IMR-90 (cell line): Measurements from ENCODE around the gene KCNK6. TPM values are rescaled to one million over a fixed set of nuclear protein-coding genes. Genes with fewer than 3 reads are reported as not detected.

ENCODE experiments used
- ATAC-seq: fragments of 200-7000 bp; cut with Tn5 transposase; 2 replicates; pipeline ENCODE4 v1.9.1; 2020; ENCODE audit warnings: low read depth, mild to moderate bottlenecking, moderate library complexity
- BruUV-seq: library from RNA; stranded (reverse); fragments of 400-500 nt; replicated peaks from 2 replicates; lab custom pipeline; 2021; lab: Mats Ljungman, UMichigan
- CTCF ChIA-PET: fragments of 300-600 bp; formaldehyde crosslinking; extraction: SDS; loops from one replicate; lab custom pipeline; 2021; ENCODE audit warnings: antibody characterized with exemption; lab: Yijun Ruan, JAX
- POLR2A ChIA-PET: fragments of 300-600 bp; sonication (Branson Sonifier 250); formaldehyde crosslinking; loops from one replicate; lab custom pipeline; 2022; ENCODE audit warnings: antibody characterized with exemption; ENCODE audit not compliant: unreplicated experiment; lab: Charles Lee
- DNase-seq: peaks from one replicate; pipeline ENCODE4 v3.0.0; 2013
- H2AFZ ChIP-seq: replicated peaks from 2 replicates; pipeline ENCODE3; 2013; ENCODE audit warnings: low read length, mild to moderate bottlenecking; ENCODE audit not compliant: poor library complexity
- H2AK5ac ChIP-seq: 2 replicates; pipeline ENCODE4 v1.6.1; 2013; ENCODE audit warnings: low read depth, low read length, inconsistent platforms
- H2AK9ac ChIP-seq: replicated peaks from 2 replicates; pipeline ENCODE3; 2013; ENCODE audit warnings: mild to moderate bottlenecking, low read depth, low read length, moderate library complexity; ENCODE audit not compliant: poor library complexity
- H2BK120ac ChIP-seq: 2 replicates; pipeline ENCODE4 v1.6.1; 2013; ENCODE audit warnings: low read depth, low read length, inconsistent platforms
- H2BK15ac ChIP-seq: 3 replicates; pipeline ENCODE4 v1.6.1; 2013; ENCODE audit warnings: low read depth, low read length, inconsistent platforms
- H2BK20ac ChIP-seq: 2 replicates; pipeline ENCODE4 v1.6.1; 2013; ENCODE audit warnings: low read depth, mild to moderate bottlenecking, inconsistent platforms, low read length, moderate library complexity
- H2BK5ac ChIP-seq: 2 replicates; pipeline ENCODE4 v1.6.1; 2013; ENCODE audit warnings: mild to moderate bottlenecking, low read depth, low read length, inconsistent platforms; ENCODE audit not compliant: poor library complexity, severe bottlenecking
- H3K14ac ChIP-seq: replicated peaks from 2 replicates; pipeline ENCODE4 v1.6.1; 2013; ENCODE audit warnings: low read depth, low read length, inconsistent platforms
- H3K18ac ChIP-seq: 2 replicates; pipeline ENCODE4 v1.6.1; 2013; ENCODE audit warnings: low read depth, low read length, control low read depth
- H3K23ac ChIP-seq: 2 replicates; pipeline ENCODE4 v1.6.1; 2013; ENCODE audit warnings: low read depth, low read length, inconsistent platforms
- H3K27ac ChIP-seq: 2 replicates; pipeline ENCODE4 v1.5.1; 2013; ENCODE audit warnings: mild to moderate bottlenecking, control low read depth, low read length; ENCODE audit not compliant: insufficient read depth
- H3K27me3 ChIP-seq: 2 replicates; pipeline ENCODE4 v1.6.1; 2013; ENCODE audit warnings: low read length; ENCODE audit not compliant: control insufficient read depth, insufficient read depth
- H3K36me3 ChIP-seq: 2 replicates; pipeline ENCODE4 v1.6.1; 2013; ENCODE audit warnings: low read length, mixed read lengths; ENCODE audit not compliant: control insufficient read depth, insufficient read depth
- H3K4ac ChIP-seq: 2 replicates; pipeline ENCODE4 v1.6.1; 2013; ENCODE audit warnings: low read depth, low read length, inconsistent platforms
- H3K4me1 ChIP-seq: 2 replicates; pipeline ENCODE4 v1.6.1; 2013; ENCODE audit warnings: low read length, mixed read lengths; ENCODE audit not compliant: control insufficient read depth, insufficient read depth
- H3K4me2 ChIP-seq: 2 replicates; pipeline ENCODE4 v1.6.1; 2013; ENCODE audit warnings: low read depth, mild to moderate bottlenecking, control low read depth, low read length, moderate library complexity
- H3K4me3 ChIP-seq: 2 replicates; pipeline ENCODE4 v1.5.1; 2013; ENCODE audit warnings: low read depth, mild to moderate bottlenecking, control low read depth, low read length, moderate library complexity; ENCODE audit not compliant: insufficient read depth
- H3K56ac ChIP-seq: 2 replicates; pipeline ENCODE4 v1.6.1; 2013; ENCODE audit warnings: low read length, inconsistent platforms; ENCODE audit not compliant: insufficient read depth; ENCODE audit errors: extremely low read depth
- H3K79me1 ChIP-seq, 2 experiments: 2 replicates each; pipeline ENCODE4 v1.6.1; 2013; ENCODE audit warnings: low read length in 2 of 2, inconsistent platforms in 1 of 2, low read depth in 1 of 2
- H3K9ac ChIP-seq: 2 replicates; pipeline ENCODE4 v1.6.1; 2013; ENCODE audit warnings: low read depth, low read length, control low read depth
- H3K9me1 ChIP-seq: 2 replicates; pipeline ENCODE4 v1.6.1; 2013; ENCODE audit warnings: low read length, inconsistent platforms; ENCODE audit not compliant: insufficient read depth
- H3K9me3 ChIP-seq: 2 replicates; pipeline ENCODE4 v1.6.1; 2013; ENCODE audit warnings: low read length; ENCODE audit not compliant: control insufficient read depth, insufficient read depth
- H4K20me1 ChIP-seq: 2 replicates; pipeline ENCODE4 v1.6.1; 2013; ENCODE audit warnings: low read length, inconsistent platforms; ENCODE audit not compliant: insufficient read depth
- H4K5ac ChIP-seq: 2 replicates; pipeline ENCODE4 v1.6.1; 2013; ENCODE audit warnings: mild to moderate bottlenecking, low read depth, low read length, control low read depth
- H4K8ac ChIP-seq, 2 experiments: 2 replicates each; pipeline ENCODE4 v1.6.1; 2013; ENCODE audit warnings: low read depth in 2 of 2, low read length in 2 of 2, control low read depth in 1 of 2, inconsistent platforms in 1 of 2
- H4K91ac ChIP-seq: 2 replicates; pipeline ENCODE4 v1.6.1; 2013; ENCODE audit warnings: low read depth, low read length, inconsistent platforms; ENCODE audit not compliant: insufficient read depth
- BHLHE40 ChIP-seq: fragments of 150-350 bp; IDR thresholded peaks from 2 replicates; pipeline ENCODE4 v1.6.1; 2016; ENCODE audit warnings: mild to moderate bottlenecking, low read depth, low read length
- CHD1 ChIP-seq: IDR thresholded peaks from 2 replicates; pipeline ENCODE4 v1.6.1; 2012; ENCODE audit warnings: low read depth, low read length, improper control_type of control experiment
- CTCF ChIP-seq: conservative IDR thresholded peaks from 2 replicates; pipeline ENCODE4 v1.5.1; 2012; ENCODE audit warnings: mild to moderate bottlenecking, low read depth, low read length, improper control_type of control experiment
- ELK1 ChIP-seq: fragments of 150-350 bp; IDR thresholded peaks from 2 replicates; pipeline ENCODE4 v1.6.1; 2016; ENCODE audit warnings: low read depth, mild to moderate bottlenecking, low read length, moderate library complexity, borderline replicate concordance
- FOS ChIP-seq: fragments of 150-350 bp; IDR thresholded peaks from 2 replicates; pipeline ENCODE4 v1.6.1; 2016; ENCODE audit warnings: low read depth, low read length
- MAFK ChIP-seq: IDR thresholded peaks from 2 replicates; pipeline ENCODE4 v1.6.1; 2012; ENCODE audit warnings: low read depth, low read length, improper control_type of control experiment
- MXI1 ChIP-seq: IDR thresholded peaks from 2 replicates; pipeline ENCODE4 v1.6.1; 2012; ENCODE audit warnings: low read depth, mild to moderate bottlenecking, low read length, moderate library complexity, borderline replicate concordance
- NFE2L2 ChIP-seq: fragments of 150-350 bp; IDR thresholded peaks from 2 replicates; pipeline ENCODE4 v1.6.1; 2016; ENCODE audit warnings: low read depth, mild to moderate bottlenecking, low read length
- POLR2A ChIP-seq: IDR thresholded peaks from 2 replicates; pipeline ENCODE4 v1.6.1; 2012; ENCODE audit warnings: mild to moderate bottlenecking, low read depth, low read length
- RAD21 ChIP-seq: IDR thresholded peaks from 2 replicates; pipeline ENCODE4 v1.6.1; 2012; ENCODE audit warnings: low read length, improper control_type of control experiment
- RCOR1 ChIP-seq: IDR thresholded peaks from 2 replicates; pipeline ENCODE4 v1.6.1; 2012; ENCODE audit warnings: mild to moderate bottlenecking, low read length, improper control_type of control experiment; ENCODE audit not compliant: insufficient replicate concordance
- RFX5 ChIP-seq: IDR thresholded peaks from 2 replicates; pipeline ENCODE4 v1.8.0; 2012; ENCODE audit warnings: low read depth, mild to moderate bottlenecking, low read length, moderate library complexity
- SMC3 ChIP-seq: fragments of 150-350 bp; IDR thresholded peaks from 2 replicates; pipeline ENCODE4 v1.6.1; 2016; ENCODE audit warnings: low read depth, mild to moderate bottlenecking, antibody characterized with exemption, low read length, moderate library complexity
- USF2 ChIP-seq: fragments of 150-350 bp; IDR thresholded peaks from 2 replicates; pipeline ENCODE4 v1.6.1; 2017; ENCODE audit warnings: mild to moderate bottlenecking, antibody characterized with exemption, low read length, low read depth
- WGBS, 2 experiments: methylation state at CpG; one replicate each; pipeline versions ENCODE4 v1.1.5 to v1.1.7; 2013; ENCODE audit warnings: missing lambda C conversion rate in 2 of 2; ENCODE audit not compliant: insufficient read length in 1 of 2; ENCODE audit errors: extremely low coverage in 2 of 2; 5-methylcytosine and 5-hydroxymethylcytosine counted together
- dilution Hi-C: fragments of 300-500 bp; cut with HindIII; formaldehyde crosslinking; loops from one replicate; pipeline ENCODE4 v1.14.3; 2018; ENCODE audit warnings: low sequenced_read_pairs; ENCODE audit not compliant: unreplicated experiment
- in situ Hi-C: fragments of 300-500 bp; cut with MboI; formaldehyde crosslinking; loops from 3 replicates; pipeline ENCODE4 v1.14.3; 2019; ENCODE audit warnings: low sequenced_read_pairs, inconsistent platforms, mixed read lengths
- intact Hi-C: fragments of 100-400 bp; cut with micrococcal nuclease; formaldehyde crosslinking; loops from 2 replicates; pipeline ENCODE4 v1.10.0; 2022
- polyA plus RNA-seq, 3 experiments: library from polyadenylated mRNA; depleted of rRNA; stranded (reverse); fragments of >200 nt; gene quantifications; 2 replicates each; pipeline ENCODE4 v1.2.3, GENCODE V29; 2012; ENCODE audit warnings: low replicate concordance in 1 of 3
- total RNA-seq: library from RNA; depleted of rRNA; stranded (reverse); fragments of >200 nt; gene quantifications from 2 replicates; pipeline ENCODE4 v1.2.3, GENCODE V29; 2012

Gene KCNK6
- total and polyA plus RNA-seq, 2 of the 4 experiments (the other 2 are of a cell fraction), result 2.7 to 4.5 TPM

GRCh38 chr19:38318660-38319059 lies 985 bp upstream of the KCNK6 start:
- Histone ChIP-seq H3K4me3 (no peak overlapping the region), H3K4me1 (peaks cover 6% of the 10 kb centered on the region), H3K27ac (no peak overlapping the region), H4K5ac (no peak overlapping the region), H3K4ac (no peak overlapping the region), H2BK15ac (no peak overlapping the region), H3K9ac (no peak overlapping the region), H2AFZ (no peak overlapping the region), H4K20me1 (no peaks in the 10 kb centered on the region), H3K4me2 (no peak overlapping the region), H3K56ac (no peak overlapping the region), H3K18ac (no peak overlapping the region), H3K79me1 (peaks cover 6 to 20% of the 10 kb centered on the region in 2 experiments), H4K8ac (peak overlapping the region in 1 of 2 experiments; percentile 5; a peak in 2 of 4 replicates), H4K91ac (no peak overlapping the region), H2AK9ac (no peak overlapping the region), H3K9me3 (no peaks in the 10 kb centered on the region), H3K27me3 (no peaks in the 10 kb centered on the region; the same call in 1 of the 2 replicates), H2BK120ac (no peak overlapping the region), H2AK5ac (no peak overlapping the region), H3K9me1 (0 out of 2 replicates have a peak, but pooled peaks cover 5% of the 10 kb centered on the region), H2BK20ac (no peak overlapping the region), H3K36me3 (no peaks in the 10 kb centered on the region), H3K23ac (no peak overlapping the region), H2BK5ac (no peak overlapping the region), H3K14ac (no peak overlapping the region)
- no peak for DNase-seq
- ATAC-seq, result no peak
- 40% methylated on average over 1 of the region's 6 CpGs; no CpG with 5 or more reads in 1 of the 2 experiments for WGBS, 2 experiments
- CTCF ChIA-PET, result interaction anchor here (0.7 to 1.4 kb wide), 3 partner anchors 39 to 84 kb away, joined by 3 to 5 read pairs (median 5); no protein-coding TSS in a partner anchor
- no TSS peak for BruUV-seq
- in situ Hi-C loops (no loop called here), intact Hi-C loops (no loop called here), dilution Hi-C loops (no loop called here)
- POLR2A ChIA-PET, result no interaction called here
- no peak for TF ChIP-seq RFX5
- TF ChIP-seq BHLHE40, result no peak
- no peak for TF ChIP-seq FOS
- TF ChIP-seq RCOR1, result no peak
- no peak for TF ChIP-seq RAD21
- TF ChIP-seq ELK1, result no peak
- no peak for TF ChIP-seq SMC3
- no peak for TF ChIP-seq MXI1
- TF ChIP-seq NFE2L2, result no peak
- TF ChIP-seq MAFK, result no peak
- no peak for TF ChIP-seq USF2
- no peak for TF ChIP-seq CTCF
- TF ChIP-seq POLR2A, result no peak
- TF ChIP-seq CHD1, result no peak
